WTC11 (cell line): ENCODE measurements around the gene PRSS33. TPM values are rescaled to one million over a fixed set of nuclear protein-coding genes. Genes with fewer than 3 reads are reported as not detected.

Experiments
- ATAC-seq: fragments of 200-7000 bp; cut with Tn5 transposase; 2 replicates; pipeline ENCODE4 v1.10.0; 2021; ENCODE audit warnings: mild to moderate bottlenecking, moderate library complexity
- CTCF ChIA-PET: fragments of 300-600 bp; sonication (Branson Sonifier 250); formaldehyde crosslinking; loops from one replicate; lab custom pipeline; 2021; ENCODE audit warnings: antibody characterized with exemption; lab: Charles Lee
- POLR2A ChIA-PET: fragments of 350-600 bp; sonication (Branson Sonifier 250); formaldehyde crosslinking; loops from one replicate; lab custom pipeline; 2021; ENCODE audit warnings: antibody characterized with exemption; lab: Charles Lee
- DNase-seq: peaks from one replicate; pipeline ENCODE4 v3.0.0; 2021; ENCODE audit warnings: low spot score
- H3K27ac Mint-ChIP-seq: 2 replicates; pipeline ENCODE4 v1.8.0; 2021; ENCODE audit warnings: mixed read lengths
- H3K27me3 Mint-ChIP-seq: 2 replicates; pipeline ENCODE4 v1.8.0; 2021; ENCODE audit warnings: low read depth, mild to moderate bottlenecking, moderate library complexity, mixed read lengths
- H3K36me3 Mint-ChIP-seq: 2 replicates; pipeline ENCODE4 v1.8.0; 2021; ENCODE audit warnings: mixed read lengths
- H3K4me1 Mint-ChIP-seq: 2 replicates; pipeline ENCODE4 v1.8.0; 2022; ENCODE audit warnings: mixed read lengths
- H3K4me3 Mint-ChIP-seq: 2 replicates; pipeline ENCODE4 v1.8.0; 2021; ENCODE audit warnings: mild to moderate bottlenecking, moderate library complexity, mixed read lengths
- H3K9me3 Mint-ChIP-seq: 2 replicates; pipeline ENCODE4 v1.8.0; 2021; ENCODE audit warnings: mixed read lengths
- ESRRA ChIP-seq: sonication (generic); formaldehyde crosslinking; IDR thresholded peaks from 2 replicates; pipeline ENCODE4 v1.8.1; 2022; ENCODE audit warnings: mild to moderate bottlenecking, missing genetic modification reagents, borderline replicate concordance
- FOXK1 ChIP-seq: sonication (generic); formaldehyde crosslinking; IDR thresholded peaks from 2 replicates; pipeline ENCODE4 v1.8.0; 2022; ENCODE audit warnings: mild to moderate bottlenecking, moderate library complexity, missing genetic modification reagents
- IRF2 ChIP-seq: sonication (generic); formaldehyde crosslinking; IDR thresholded peaks from 2 replicates; pipeline ENCODE4 v1.8.0; 2022; ENCODE audit warnings: low read depth, missing genetic modification reagents, borderline replicate concordance
- JUN ChIP-seq: sonication (generic); formaldehyde crosslinking; IDR thresholded peaks from 2 replicates; pipeline ENCODE4 v1.8.0; 2023; ENCODE audit warnings: mild to moderate bottlenecking, missing genetic modification reagents
- NFYB ChIP-seq: sonication (generic); formaldehyde crosslinking; conservative IDR thresholded peaks from 2 replicates; pipeline ENCODE4 v1.8.0; 2022; ENCODE audit warnings: low read depth, missing genetic modification reagents
- NR2C2 ChIP-seq: sonication (generic); formaldehyde crosslinking; IDR thresholded peaks from 2 replicates; pipeline ENCODE4 v1.8.0; 2022; ENCODE audit warnings: mild to moderate bottlenecking, missing genetic modification reagents
- NR3C1 ChIP-seq: sonication (generic); formaldehyde crosslinking; conservative IDR thresholded peaks from 2 replicates; pipeline ENCODE4 v1.8.1; 2023; ENCODE audit warnings: low read depth, mild to moderate bottlenecking, missing genetic modification reagents
- OVOL2 ChIP-seq: fragments of 250-450 bp; sonication (Bioruptor Pico); IDR thresholded peaks from 2 replicates; pipeline ENCODE4 v1.9.0; 2021; ENCODE audit warnings: mild to moderate bottlenecking, borderline replicate concordance
- RORB ChIP-seq: fragments of 250-450 bp; sonication (Bioruptor Pico); IDR thresholded peaks from 2 replicates; pipeline ENCODE4 v1.9.0; 2021; ENCODE audit warnings: mild to moderate bottlenecking
- SOX15 ChIP-seq: fragments of 250-450 bp; sonication (Bioruptor Pico); IDR thresholded peaks from 2 replicates; pipeline ENCODE4 v1.9.0; 2021; ENCODE audit warnings: mild to moderate bottlenecking
- TP53 ChIP-seq: sonication (generic); formaldehyde crosslinking; IDR thresholded peaks from 2 replicates; pipeline ENCODE4 v1.8.1; 2023; ENCODE audit warnings: mild to moderate bottlenecking, missing genetic modification reagents
- ZNF396 ChIP-seq: fragments of 250-450 bp; sonication (Bioruptor Pico); IDR thresholded peaks from 2 replicates; pipeline ENCODE4 v1.8.0; 2021; ENCODE audit warnings: mild to moderate bottlenecking, moderate library complexity, borderline replicate concordance
- total RNA-seq: library from RNA; stranded (reverse); gene quantifications from 3 replicates; pipeline ENCODE4 v1.2.3, GENCODE V29; 2021
- TF ChIP-seq, protein P1 (sequence below): fragments of 250-450 bp; sonication (Bioruptor Pico); conservative IDR thresholded peaks from 2 replicates; pipeline ENCODE4 v1.9.0; 2021; ENCODE audit warnings: mild to moderate bottlenecking
- TF ChIP-seq, protein P2 (sequence below): sonication (generic); formaldehyde crosslinking; IDR thresholded peaks from 2 replicates; pipeline ENCODE4 v1.8.0; 2022; ENCODE audit warnings: missing genetic modification reagents
- TF ChIP-seq, protein P3 (sequence below): sonication (generic); formaldehyde crosslinking; IDR thresholded peaks from 2 replicates; pipeline ENCODE4 v1.8.0; 2022; ENCODE audit warnings: mild to moderate bottlenecking, missing genetic modification reagents
- TF ChIP-seq, protein P4 (sequence below): fragments of 250-450 bp; sonication (Bioruptor Pico); IDR thresholded peaks from 2 replicates; pipeline ENCODE4 v1.8.0; 2021; ENCODE audit warnings: mild to moderate bottlenecking
- TF ChIP-seq, protein P5 (sequence below): sonication (generic); formaldehyde crosslinking; IDR thresholded peaks from 2 replicates; pipeline ENCODE4 v1.8.1; 2023; ENCODE audit warnings: mild to moderate bottlenecking, missing genetic modification reagents, borderline replicate concordance
- TF ChIP-seq, protein P6 (sequence below): sonication (generic); formaldehyde crosslinking; conservative IDR thresholded peaks from 2 replicates; pipeline ENCODE4 v1.8.1; 2023; ENCODE audit warnings: mild to moderate bottlenecking, low read depth, missing genetic modification reagents, moderate library complexity

Gene PRSS33
- total RNA-seq, 1 experiment from 2014 or later, result 0.24 TPM

DNA sequence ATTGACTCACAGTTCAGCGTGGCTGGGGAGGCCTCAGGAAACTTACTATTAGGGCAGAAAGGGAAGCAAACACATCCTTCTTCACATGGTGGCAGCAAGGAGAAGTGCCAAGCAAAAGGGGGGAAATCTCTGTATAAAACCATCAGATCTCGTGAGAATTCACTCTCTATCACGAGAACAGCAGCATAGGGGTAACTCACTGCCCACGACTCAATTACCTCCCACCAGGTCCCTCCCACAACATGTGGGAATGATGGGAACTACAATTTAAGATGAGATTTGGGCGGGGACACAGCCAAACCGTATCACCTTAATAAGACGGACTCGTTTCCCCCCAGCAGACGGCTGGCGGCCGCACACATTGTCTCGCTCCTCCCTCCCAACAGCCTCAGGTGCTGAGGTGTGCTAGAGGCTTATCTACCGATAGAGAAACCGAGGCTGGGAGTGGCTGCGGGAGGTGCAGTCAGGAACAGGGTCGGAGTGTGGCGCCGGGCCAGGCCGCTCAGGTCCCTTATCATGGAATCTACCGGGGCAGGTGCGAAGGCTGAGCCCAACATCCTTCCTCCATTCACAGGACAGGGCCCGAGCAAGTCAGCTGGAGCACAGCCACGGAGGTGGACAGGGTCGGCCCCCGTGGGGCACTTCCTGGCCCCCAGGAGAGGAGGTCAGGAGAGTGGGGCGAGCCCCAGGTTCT lies 37.8 kb upstream of the PRSS33 start:
- no peak for ATAC-seq
- no peak overlapping the region for H3K4me3 Mint-ChIP-seq
- no peaks in the 10 kb centered on the region for H3K9me3 Mint-ChIP-seq
- no peaks in the 10 kb centered on the region for H3K36me3 Mint-ChIP-seq
- TF ChIP-seq NR3C1 (no peak), NR2C2 (CRISPR knock-in tag) (no peak), ZNF396 (CRISPR knock-in tag) (no peak), SOX15 (CRISPR knock-in tag) (no peak)
- TF ChIP-seq, protein P1, sequence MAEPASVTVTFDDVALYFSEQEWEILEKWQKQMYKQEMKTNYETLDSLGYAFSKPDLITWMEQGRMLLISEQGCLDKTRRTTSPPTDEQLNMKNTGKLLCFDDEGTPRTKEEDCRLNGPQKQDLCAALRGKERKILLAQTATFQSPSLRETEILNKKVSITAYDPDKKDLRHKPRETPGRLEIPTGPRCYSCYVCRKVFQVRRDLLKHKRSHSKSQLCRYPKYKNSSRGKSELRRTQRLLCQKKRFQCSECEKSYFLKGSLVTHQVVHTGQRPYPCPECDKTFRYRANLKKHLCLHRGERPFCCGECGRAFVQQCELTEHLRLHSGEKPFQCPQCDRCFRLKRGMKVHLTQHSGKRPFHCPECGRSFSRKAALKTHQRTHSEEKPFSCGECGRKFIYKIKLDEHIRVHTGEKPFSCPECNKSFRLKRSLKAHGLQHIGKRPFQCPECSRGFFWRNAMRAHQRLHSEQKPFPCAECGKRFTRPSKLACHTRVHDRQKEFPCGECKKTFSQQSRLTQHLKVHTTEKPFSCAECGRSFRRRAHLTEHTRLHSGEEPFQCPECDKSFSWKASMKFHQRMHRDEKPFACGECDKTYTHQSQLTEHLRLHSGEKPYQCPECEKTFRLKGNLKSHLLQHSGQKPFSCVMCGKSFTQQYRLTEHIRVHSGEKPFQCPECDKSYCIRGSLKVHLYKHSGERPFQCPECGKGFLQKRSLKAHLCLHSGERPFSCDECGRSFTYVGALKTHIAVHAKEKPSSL, result no peak
- TF ChIP-seq, protein P2, sequence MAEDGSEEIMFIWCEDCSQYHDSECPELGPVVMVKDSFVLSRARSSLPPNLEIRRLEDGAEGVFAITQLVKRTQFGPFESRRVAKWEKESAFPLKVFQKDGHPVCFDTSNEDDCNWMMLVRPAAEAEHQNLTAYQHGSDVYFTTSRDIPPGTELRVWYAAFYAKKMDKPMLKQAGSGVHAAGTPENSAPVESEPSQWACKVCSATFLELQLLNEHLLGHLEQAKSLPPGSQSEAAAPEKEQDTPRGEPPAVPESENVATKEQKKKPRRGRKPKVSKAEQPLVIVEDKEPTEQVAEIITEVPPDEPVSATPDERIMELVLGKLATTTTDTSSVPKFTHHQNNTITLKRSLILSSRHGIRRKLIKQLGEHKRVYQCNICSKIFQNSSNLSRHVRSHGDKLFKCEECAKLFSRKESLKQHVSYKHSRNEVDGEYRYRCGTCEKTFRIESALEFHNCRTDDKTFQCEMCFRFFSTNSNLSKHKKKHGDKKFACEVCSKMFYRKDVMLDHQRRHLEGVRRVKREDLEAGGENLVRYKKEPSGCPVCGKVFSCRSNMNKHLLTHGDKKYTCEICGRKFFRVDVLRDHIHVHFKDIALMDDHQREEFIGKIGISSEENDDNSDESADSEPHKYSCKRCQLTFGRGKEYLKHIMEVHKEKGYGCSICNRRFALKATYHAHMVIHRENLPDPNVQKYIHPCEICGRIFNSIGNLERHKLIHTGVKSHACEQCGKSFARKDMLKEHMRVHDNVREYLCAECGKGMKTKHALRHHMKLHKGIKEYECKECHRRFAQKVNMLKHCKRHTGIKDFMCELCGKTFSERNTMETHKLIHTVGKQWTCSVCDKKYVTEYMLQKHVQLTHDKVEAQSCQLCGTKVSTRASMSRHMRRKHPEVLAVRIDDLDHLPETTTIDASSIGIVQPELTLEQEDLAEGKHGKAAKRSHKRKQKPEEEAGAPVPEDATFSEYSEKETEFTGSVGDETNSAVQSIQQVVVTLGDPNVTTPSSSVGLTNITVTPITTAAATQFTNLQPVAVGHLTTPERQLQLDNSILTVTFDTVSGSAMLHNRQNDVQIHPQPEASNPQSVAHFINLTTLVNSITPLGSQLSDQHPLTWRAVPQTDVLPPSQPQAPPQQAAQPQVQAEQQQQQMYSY (CRISPR knock-in tag), result no peak
- no peaks in the 10 kb centered on the region for H3K4me1 Mint-ChIP-seq
- no peaks in the 10 kb centered on the region for H3K27me3 Mint-ChIP-seq
- POLR2A ChIA-PET, result no interaction called here
- CTCF ChIA-PET, result interaction anchor here (0.6 to 1.6 kb wide), 2 partner anchors 14 to 31 kb away, joined by 3 to 5 read pairs; no protein-coding TSS in a partner anchor
- no peak for DNase-seq
- H3K27ac Mint-ChIP-seq, result no peak overlapping the region

DNA sequence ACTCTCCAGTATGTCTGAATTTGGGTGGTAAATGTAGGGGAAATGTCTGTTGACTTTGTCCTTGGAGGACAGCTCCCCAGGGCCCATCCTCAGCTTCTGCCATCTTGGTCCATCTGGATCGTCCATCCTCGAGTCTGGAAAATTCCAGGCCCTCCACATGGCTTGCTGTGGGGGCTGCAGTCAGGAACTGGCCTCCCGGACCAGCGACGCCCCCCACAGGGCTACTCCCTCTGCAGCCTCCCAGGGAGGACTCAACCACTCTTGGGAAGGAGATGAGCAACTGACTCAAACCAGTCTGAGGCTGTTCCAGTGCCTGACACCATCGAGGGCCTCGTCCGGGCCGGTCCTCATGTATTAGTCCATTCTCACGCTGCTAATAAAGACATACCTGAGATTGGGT lies 37.3 kb upstream of the PRSS33 start:
- Mint-ChIP-seq H3K27me3 (no peaks in the 10 kb centered on the region), H3K36me3 (no peaks in the 10 kb centered on the region), H3K4me1 (no peaks in the 10 kb centered on the region), H3K9me3 (no peaks in the 10 kb centered on the region), H3K4me3 (no peak overlapping the region), H3K27ac (no peak overlapping the region)
- CTCF ChIA-PET, result interaction anchor here (1.9 to 2.0 kb wide), 2 partner anchors 14 to 43 kb away, joined by 6 to 13 read pairs; no protein-coding TSS in a partner anchor
- POLR2A ChIA-PET, result no interaction called here
- ATAC-seq (no peak), DNase-seq (no peak)
- TF ChIP-seq, protein P3, sequence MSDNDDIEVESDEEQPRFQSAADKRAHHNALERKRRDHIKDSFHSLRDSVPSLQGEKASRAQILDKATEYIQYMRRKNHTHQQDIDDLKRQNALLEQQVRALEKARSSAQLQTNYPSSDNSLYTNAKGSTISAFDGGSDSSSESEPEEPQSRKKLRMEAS (CRISPR knock-in tag), result no peak
- TF ChIP-seq RORB (CRISPR knock-in tag) (no peak), NFYB (CRISPR knock-in tag) (no peak), FOXK1 (no peak), ESRRA (CRISPR knock-in tag) (no peak), JUN (no peak), IRF2 (CRISPR knock-in tag) (no peak), TP53 (CRISPR knock-in tag) (no peak), OVOL2 (CRISPR knock-in tag) (no peak)
- TF ChIP-seq, protein P4, sequence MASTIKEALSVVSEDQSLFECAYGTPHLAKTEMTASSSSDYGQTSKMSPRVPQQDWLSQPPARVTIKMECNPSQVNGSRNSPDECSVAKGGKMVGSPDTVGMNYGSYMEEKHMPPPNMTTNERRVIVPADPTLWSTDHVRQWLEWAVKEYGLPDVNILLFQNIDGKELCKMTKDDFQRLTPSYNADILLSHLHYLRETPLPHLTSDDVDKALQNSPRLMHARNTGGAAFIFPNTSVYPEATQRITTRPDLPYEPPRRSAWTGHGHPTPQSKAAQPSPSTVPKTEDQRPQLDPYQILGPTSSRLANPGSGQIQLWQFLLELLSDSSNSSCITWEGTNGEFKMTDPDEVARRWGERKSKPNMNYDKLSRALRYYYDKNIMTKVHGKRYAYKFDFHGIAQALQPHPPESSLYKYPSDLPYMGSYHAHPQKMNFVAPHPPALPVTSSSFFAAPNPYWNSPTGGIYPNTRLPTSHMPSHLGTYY (CRISPR knock-in tag), result no peak
- TF ChIP-seq, protein P5, sequence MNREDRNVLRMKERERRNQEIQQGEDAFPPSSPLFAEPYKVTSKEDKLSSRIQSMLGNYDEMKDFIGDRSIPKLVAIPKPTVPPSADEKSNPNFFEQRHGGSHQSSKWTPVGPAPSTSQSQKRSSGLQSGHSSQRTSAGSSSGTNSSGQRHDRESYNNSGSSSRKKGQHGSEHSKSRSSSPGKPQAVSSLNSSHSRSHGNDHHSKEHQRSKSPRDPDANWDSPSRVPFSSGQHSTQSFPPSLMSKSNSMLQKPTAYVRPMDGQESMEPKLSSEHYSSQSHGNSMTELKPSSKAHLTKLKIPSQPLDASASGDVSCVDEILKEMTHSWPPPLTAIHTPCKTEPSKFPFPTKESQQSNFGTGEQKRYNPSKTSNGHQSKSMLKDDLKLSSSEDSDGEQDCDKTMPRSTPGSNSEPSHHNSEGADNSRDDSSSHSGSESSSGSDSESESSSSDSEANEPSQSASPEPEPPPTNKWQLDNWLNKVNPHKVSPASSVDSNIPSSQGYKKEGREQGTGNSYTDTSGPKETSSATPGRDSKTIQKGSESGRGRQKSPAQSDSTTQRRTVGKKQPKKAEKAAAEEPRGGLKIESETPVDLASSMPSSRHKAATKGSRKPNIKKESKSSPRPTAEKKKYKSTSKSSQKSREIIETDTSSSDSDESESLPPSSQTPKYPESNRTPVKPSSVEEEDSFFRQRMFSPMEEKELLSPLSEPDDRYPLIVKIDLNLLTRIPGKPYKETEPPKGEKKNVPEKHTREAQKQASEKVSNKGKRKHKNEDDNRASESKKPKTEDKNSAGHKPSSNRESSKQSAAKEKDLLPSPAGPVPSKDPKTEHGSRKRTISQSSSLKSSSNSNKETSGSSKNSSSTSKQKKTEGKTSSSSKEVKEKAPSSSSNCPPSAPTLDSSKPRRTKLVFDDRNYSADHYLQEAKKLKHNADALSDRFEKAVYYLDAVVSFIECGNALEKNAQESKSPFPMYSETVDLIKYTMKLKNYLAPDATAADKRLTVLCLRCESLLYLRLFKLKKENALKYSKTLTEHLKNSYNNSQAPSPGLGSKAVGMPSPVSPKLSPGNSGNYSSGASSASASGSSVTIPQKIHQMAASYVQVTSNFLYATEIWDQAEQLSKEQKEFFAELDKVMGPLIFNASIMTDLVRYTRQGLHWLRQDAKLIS (CRISPR knock-in tag), result no peak
- TF ChIP-seq, protein P6, sequence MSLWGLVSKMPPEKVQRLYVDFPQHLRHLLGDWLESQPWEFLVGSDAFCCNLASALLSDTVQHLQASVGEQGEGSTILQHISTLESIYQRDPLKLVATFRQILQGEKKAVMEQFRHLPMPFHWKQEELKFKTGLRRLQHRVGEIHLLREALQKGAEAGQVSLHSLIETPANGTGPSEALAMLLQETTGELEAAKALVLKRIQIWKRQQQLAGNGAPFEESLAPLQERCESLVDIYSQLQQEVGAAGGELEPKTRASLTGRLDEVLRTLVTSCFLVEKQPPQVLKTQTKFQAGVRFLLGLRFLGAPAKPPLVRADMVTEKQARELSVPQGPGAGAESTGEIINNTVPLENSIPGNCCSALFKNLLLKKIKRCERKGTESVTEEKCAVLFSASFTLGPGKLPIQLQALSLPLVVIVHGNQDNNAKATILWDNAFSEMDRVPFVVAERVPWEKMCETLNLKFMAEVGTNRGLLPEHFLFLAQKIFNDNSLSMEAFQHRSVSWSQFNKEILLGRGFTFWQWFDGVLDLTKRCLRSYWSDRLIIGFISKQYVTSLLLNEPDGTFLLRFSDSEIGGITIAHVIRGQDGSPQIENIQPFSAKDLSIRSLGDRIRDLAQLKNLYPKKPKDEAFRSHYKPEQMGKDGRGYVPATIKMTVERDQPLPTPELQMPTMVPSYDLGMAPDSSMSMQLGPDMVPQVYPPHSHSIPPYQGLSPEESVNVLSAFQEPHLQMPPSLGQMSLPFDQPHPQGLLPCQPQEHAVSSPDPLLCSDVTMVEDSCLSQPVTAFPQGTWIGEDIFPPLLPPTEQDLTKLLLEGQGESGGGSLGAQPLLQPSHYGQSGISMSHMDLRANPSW (CRISPR knock-in tag), result no peak
